Activated CD8-positive, alpha-beta memory T cell treated with anti-CD3 and anti-CD28 coated beads for 4 hours (primary cell): Measurements from ENCODE around the gene RASA3.
A peak's percentile ranks its signal among the peaks of the same experiment; 100 is the strongest.

Source experiments
- DNase-seq, 2 donors: peaks; one replicate each; pipeline ENCODE4 v3.0.0-alpha.2; 2020; ENCODE audit warnings: low read depth in 2 of 2

RASA3 gene

DNA sequence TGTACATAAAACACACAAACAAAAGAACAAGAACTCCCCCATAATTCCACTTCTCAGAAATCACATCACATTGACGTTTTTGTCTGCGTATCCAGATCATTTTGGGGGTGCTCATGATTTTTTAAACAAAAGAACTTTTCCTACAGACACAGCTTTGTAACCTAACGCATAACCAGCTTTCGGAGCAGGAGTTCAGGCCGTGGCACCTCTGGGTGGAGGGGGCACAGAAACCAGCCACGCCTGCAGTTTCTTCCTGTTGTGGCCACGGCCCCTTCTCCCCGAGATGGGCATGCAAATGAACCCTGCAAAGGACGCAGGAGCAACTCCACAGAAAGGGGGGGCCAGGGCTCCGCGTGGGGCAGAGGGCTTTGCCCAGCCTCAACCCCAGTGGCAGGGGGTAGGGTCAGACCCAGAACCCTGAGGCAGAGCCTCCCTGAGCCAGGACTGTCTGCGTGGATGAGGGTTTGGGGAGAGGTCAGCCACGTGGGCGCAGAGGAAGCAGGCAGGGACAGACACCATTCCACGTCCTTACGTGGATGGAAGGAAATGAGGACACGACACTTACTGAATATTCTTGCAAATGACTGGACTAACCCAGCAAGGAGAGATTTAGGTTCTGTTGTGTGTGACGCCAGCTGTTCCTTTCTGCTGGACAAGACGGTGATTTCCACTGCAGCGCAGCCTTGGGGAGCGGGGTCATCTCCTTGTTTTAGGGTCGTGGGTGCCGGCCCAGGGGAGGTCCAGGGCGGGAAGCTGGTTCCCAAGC lies 64.4 kb downstream of the RASA3 start:
- DNase-seq: no peak

DNA sequence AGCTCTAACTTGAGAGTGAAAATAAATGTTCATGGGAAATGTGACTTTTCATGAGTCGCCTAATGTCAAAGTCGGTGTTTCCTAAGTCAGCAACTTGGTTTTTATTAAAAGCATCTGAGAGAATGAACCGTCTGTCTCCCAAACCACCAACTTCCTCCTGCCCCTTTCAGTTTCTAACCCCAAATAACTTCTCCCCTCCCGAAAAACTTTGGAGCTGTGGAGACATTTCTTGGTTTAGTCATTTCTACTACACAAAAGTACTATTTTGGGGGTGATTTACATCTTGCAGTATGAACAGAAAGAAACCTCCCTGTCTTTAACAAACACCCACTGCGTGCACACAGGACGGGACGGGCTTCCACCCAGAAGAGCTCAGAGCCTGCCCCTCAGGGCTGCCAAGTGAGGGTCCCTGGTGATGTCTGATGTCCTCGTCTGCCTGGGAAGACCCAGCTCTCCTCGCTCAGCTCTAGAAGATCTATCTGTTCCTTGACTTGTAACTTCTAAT lies 65.0 kb downstream of the RASA3 start:
- DNase-seq: no peak

DNA sequence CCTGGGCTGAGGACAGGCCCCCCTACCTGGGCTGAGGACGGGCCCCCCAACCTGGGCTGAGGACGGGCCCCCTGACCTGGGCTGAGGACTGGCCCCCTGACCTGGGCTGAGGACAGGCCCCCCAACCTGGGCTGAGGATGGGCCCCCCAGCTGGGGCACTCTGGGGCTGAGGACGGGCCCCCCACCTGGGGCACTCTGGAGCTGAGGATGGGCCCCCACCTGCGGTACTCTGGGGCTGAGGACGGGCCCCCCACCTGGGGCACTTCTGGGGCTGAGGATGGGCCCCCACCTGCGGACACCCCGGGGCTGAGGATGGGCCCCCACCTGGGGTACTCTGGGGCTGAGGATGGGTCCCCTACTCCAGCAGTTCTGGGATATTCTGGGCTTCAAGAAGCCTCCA lies 65.5 kb downstream of the RASA3 start:
- DNase-seq: no peak

DNA sequence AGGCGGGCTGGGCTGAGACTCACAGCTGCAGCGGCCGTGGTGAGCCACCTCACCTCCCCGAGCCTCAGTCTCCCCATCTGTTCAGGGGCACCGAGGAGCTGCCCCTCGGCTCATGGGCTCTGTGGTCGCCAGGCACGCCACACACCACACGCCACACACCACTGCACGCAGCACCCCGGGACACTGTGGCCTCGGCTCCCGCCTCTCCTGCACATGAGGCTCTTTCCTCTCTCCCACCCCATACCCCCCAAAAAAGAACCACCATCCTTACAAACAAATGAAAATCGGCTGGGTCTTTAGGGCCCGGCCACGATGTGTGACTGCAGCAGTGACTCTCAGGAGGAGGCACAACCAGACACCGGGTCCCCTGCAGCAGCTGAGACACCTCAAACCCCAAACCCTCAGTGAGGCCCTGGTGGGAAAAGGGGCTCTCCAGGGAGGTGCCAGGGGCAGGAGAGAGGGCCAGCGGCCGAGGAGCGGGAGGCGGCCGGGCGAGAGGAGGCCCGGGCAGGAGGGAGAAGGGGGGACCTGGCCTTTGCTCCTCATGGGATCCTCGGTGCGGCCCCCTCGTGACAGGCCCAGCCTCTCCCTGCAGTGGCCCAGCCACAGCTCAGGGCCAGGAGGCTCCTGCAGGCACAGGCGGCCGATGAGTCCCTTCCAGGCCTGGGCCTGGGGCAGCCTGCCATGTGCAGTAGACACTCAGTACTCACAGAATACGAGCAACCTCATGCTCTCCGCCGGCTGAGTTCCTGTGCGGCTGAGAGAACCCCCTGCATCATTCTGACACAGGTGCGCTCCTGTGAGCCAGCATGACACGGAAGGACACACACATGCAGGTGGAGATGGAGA lies 66.3 kb downstream of the RASA3 start:
- no peak for DNase-seq

DNA sequence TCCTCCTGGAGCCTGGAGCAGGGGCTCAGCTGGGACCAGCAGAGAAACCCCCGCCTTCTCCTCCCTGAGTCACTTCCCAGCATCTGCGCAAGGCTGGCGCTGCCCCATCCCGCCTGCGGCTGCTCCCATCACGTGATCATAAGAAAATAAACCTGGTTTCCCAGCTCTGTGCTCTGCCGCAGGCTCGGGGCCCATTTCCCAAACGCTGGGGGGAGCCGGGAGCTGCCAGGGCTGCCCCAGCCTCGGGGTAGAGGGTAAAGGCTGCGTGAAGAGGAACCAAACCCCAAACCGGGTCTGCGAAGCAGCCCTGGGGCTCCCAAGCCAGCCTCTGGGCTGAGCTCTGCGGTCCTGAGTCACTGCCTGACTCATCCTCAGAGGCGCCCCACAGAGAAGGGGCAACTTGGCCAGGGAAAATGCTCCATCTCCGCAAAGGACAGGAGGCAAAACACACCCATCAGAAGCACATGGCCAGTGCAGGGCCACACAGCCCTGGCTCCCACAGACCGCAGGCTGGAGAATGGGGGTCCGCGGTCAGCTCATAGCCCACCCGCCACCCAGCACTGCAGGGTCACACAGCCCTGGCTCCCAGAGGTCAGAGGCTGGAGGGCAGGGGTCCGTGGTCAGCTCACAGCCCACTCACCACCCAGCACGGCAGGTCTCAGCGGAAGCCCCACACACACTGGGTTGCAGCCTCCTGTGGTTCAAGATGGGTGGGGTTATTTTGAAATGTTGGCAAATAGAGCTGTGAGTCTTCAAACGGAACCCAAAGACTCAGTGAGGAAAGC lies 67.1 kb downstream of the RASA3 start:
- DNase-seq: peak; percentile 62 to 71

DNA sequence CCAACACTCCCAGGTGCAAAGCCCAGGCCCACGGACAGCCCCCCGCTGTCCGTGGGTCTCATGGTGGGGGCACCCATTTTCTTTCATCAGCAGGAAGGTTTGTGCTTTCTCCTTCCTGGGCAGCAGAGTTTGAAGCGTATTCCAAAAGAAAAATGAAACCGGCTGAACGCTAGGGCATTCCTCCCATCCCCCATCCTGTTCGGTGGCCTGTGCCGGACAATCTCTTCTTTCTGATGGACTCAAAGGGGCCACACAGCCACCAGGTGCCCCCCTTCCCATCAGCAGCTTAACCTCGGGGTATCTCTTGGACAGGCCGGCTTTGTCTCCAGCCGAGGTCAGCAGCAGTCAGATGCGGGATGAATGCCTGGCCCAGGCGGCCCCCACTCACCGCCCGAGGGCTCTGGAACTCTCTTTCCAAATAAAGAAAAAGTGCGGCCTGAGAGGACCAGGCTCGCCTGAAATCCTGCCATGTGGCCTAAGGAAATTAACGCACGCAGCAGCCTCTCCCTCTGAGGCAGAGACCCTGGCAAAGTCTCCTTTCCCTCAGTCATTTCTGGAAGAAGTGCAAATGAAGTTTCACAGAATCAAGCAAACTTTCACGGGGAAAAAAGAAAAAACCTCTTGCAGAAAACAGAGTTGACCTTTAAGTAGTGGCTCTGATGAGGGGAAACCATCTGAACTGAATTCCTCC lies 67.8 kb downstream of the RASA3 start:
- DNase-seq: no peak

DNA sequence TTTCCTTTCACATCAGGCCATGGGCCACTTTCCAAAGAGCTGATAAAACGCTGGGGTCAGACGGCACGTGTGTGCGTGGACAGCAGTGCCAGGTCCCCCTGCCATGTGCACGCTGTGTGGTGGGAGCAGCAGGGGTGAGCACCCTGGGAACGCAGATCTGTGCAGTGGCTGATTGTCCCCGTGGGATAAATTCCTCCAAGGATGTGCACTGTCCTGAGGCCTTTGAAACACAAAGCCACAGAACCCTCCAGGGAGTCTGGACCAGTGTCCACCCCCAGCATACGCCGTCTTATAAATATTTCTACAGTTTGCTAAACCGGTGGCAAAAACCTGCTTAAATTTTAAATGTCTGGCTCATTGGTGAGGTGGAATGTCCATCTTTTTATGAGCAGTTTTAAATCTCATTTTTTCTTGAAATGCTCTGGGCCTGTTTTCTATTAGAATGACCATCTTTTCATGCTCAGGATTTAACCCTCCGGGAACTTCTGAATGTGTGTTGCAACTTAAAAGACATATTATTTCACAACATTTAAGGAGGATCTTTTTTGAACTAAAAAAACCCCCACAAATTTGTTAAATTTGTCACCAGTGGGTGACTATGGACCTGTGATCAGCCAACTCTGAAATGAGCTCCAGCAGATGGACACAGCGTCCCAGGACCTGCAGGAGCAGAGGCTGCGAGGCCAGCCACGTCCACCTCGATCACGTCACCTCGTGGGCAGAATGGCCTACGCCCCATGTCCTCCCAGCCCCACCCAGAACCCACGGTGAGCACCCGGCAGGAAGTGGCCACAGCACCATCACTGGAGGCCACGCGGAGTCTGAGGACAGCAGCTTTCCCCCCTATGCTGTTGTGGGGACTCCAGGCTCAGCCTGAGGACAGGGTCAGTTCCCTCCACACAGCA lies 68.6 kb downstream of the RASA3 start:
- DNase-seq: no peak

DNA sequence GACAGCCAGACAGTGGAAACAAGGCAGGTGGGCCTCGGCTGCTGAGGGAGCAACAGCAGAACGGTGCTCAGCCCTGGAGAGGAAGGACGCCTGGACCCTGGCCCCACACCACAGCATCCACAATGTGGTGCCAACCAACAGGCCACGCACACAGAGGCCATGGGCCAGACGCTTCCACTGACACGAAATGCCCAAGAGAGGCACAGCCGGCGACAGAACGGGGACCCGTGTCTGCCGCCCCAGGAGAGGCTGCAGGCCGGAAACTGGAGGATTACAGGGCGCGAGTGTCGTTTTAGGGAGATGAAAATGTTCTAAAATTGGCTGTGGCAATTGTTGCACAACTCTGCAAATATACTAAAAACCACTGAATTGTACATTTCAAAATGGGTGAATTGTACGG lies 69.7 kb downstream of the RASA3 start:
- DNase-seq: no peak

DNA sequence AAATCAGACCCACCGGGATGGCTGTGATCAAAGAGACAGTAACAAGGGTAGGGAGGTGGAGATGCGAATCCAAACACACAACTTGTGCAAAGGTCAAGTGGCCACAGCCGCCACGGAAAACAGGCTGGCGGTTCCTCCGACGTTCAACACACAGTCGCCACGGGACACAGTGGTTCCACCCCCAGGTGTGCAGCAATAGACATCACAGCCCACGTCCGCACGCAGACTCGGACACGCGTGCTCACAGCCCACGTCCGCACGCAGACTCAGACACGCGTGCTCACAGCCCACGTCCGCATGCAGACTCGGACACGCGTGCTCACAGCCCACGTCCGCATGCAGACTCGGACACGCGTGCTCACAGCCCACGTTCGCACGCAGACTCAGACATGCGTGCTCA lies 70.1 kb downstream of the RASA3 start:
- DNase-seq: no peak

DNA sequence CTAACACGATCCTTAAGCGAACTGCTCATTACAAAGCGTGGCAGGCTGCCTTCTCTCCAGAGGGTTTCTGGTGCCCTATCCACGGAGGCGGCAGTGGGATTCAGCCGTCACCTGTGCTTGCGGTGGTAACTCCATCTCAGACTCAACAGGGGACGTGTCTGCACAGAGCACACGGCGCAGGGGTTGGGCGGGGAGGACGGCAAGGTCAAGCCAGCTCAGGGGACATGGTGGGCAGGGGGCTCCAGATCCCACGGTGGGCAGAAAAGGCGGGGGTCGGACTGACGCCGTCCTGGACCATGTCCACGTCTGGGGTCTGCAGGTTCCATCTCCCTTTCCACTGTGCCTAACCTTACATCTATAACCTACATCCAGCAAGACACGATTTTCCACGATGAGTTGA lies 70.7 kb downstream of the RASA3 start:
- no peak for DNase-seq

DNA sequence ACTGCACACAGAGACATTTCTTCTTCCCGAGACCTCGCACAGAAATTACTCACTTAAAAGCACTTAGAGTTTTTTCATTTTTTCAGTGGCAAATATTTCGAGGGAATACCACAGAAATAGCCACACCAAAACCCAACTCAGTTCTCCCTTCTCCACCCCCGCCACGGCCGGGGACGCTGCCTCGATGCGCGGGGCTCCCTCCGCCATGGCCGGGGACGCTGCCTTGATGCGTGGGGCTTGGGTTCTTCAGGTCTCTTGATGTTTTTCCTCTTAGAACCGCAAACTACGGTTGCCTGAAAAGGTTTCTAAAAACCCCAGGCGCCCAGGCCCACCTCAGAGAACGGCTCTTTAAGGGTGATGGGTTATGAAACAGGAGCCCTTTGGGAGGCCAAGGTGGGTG lies 71.4 kb downstream of the RASA3 start:
- no peak for DNase-seq

DNA sequence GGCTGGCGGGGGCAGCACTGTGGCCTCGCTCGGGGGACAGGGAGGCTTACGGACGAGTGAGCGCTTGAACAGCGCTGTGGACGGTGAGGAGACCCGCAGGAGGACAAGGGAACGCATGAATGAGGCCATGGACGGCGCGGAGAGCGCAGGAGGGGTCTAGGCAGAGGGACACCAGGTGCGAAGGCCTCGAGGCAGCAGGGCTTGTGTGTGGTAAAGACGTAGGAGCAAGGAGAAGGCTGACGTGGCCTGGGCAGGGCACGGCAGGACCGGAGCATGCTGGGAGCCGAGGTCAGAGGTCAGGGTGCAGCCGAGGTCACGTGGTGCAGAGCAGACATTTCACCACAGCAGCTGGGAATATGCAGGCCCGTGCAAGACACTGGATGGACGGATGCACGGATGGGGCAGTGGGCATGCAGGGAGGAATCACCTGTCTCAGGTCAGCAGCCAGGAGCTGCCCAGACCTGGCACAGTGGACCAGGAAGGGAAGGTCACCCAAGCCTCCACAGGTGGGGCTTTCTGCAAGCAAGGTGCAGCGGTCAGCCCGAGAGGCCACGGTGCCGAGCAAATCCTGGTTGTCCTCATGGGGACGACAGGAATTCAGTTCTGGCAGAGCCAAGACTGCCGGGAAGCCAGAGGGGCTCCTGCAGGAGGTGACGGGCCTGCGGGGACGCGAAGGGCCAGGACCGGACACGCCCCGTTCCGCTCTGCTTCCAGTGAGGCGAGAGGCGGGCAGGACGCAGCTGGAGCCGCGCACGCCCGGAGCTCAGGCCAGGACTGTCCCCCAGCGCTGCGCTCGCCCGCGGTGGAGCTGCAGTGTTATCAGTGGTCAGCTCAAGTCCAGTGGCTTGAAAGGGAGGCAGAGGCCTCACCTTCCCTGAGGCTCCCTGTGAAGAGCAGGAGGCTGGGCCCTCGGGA lies 72.2 kb downstream of the RASA3 start:
- DNase-seq: no peak

DNA sequence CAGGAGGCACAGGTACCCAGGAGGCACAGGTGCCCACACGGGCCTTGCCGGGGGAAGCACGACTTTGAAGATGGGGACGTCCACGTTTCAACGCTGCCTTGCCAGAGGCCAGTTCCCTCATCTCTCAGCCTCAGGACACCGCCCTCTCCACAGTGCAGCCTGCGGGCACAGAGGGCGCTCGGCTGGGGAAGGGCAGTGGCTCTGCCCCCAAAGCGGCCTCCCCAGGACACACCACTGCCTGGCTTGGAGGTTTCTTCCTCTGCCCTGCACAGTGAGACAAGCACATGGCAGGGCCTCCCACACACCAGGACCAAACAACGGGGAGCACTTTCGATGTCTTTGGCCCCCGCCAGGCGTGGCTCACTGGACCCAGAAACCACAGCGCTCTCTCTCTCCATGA lies 73.0 kb downstream of the RASA3 start:
- DNase-seq: no peak

DNA sequence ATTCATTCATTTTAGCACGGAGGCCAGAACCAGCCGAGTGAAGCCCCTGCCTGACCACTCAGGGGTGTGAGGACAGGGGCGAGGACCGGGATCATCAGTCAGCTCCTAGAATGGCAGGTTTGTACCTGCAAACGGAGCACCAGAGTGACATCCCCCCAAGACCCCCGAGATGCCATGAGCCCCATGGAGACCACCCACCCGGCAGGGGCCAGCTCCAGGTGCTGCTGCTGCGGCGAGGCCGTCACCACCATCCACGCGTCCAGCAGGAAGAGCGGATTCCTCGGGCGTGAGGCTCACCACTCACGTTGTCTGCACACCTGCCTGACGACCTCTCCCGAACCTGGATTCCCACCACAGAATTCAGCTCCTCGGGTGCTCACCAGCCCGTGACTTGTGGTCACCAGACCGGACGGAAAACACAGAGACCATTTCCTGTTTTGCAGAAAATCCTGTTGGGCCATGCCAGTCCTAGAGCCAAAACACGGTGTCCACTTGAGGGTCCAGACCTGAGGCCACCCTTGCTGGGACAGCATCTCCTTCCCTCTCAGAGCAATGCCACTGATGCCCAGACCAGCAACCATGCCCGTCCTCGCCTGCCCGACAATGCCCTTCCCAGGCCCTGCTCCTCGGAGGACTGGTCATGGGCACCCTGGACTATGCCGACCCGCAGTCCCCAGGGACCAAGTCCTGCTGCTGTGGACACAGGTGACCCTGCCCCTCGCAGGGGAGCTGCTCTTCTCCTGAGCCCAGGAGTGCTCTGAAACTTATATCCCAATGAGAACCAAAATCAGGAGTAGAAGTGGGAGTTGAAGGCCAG lies 74.2 kb downstream of the RASA3 start:
- no peak for DNase-seq

DNA sequence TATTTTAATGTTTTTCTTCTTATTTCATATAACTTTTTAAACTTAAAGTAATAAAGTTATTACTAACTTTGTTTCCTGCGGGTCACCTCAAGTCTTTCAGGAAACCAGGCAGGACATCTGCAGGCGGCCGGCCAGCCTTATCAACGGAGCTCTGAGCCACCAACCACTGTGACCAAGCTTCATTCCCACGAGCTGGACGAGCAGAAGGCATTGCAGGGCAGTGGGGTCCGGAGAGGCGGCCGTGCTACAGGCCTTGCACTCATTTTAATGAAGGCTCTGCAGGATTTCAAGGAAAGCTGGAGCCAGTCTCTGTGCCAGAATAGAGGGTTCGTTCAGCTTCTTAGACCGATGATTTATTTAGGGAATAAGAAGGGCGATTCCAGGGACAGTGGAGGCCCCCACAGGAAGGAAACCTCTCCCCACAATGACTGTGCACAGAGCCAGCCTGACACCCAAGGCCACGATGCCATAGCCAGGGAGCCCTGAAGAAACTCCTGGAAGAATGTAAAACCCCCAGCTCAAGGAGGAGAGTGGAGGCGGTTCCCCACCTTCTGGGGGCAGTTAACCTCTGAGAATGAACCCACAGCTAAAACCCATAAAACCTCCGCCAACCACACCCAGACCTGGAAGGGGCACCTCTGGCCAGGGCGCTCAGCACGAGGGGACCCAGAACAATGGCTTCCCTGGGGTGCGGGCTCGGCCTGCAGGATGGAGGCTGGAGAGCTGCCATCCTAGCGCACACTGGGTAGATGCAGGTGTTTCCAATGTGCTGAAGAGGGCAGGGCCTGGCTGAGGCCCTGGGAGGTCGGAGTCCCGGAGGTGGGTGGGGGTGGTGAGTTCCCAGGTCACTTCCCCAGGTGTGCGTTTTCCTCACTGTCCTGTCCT lies 75.0 kb downstream of the RASA3 start:
- DNase-seq: no peak

DNA sequence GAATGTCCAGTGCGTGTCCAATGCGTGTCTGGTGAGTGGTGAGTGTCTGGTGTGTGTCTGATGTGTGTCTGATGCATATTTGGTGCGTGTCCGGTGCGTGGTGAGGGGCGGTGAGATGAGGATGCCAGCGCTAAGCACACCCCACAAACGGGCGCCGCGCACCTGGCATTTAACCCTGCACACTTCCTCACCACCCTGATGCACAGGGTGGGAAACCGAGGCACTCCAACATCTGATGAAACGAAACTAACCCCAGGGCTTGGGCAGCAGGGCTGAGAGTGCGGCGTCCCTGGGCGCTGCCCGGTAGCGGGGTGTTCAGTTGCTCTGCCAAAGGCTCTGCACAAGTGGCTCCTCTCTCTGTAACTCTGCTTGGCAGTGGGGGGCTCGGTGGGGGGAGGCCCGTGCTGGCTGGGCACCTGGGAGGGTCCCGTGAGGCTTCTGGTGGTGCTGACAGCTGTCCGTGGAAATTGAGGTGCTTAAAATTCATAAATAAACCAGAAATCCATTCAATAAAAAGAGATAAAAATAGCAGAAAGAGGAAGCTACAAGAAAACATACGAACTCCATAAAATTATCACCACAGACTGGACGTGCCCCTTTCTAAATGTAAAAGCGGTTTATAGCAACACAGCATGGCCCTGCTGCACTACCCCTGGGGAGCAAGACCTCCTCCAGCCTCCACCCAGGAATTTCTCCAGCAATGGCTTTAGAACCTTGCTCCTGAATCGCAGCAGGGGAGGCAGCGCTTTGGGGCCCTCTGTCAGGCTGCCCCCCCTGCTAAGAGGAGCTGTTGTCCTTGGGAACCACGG lies 76.0 kb downstream of the RASA3 start:
- no peak for DNase-seq

DNA sequence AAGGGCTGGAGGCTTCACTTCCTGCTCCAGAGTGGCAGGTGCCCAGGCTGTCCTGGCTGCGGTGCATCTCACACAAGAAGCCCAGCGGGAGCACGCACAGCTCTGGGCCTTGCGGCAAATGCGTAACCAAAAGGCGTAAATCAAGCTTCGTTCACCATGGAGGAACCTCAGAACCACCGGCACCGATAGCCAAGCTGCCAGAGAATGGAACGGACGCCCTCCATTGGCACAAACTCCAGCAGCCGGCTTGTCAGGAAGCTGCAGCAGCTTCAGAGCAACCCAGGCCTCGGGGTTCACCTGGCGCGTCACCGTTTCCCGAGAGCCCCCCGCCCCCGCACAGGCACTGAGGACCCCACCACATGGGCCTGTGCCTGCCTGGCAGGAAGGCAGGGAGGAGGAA lies 76.7 kb downstream of the RASA3 start:
- no peak for DNase-seq
